Thoracic aorta (tissue), 2 donors: ENCODE data around the gene ILDR1. TPM values are rescaled to one million over a fixed set of nuclear protein-coding genes. Genes with fewer than 3 reads are reported as not detected.

Experiments used
- ATAC-seq: fragments of 150-250 bp; one replicate; pipeline ENCODE4 v1.8.0; 2017; ENCODE audit warnings: low read depth; ENCODE audit not compliant: insufficient number of reproducible peaks, low FRiP score
- DNase-seq: peaks from one replicate; pipeline ENCODE4 v3.0.0-alpha.2; 2020; ENCODE audit warnings: low spot score
- H3K27ac ChIP-seq, 2 donors: fragments of 200-600 bp; sonication (generic); 1 replicate in 1 of 2; 2 replicates in 1 of 2; pipeline ENCODE4 v1.5.1; 2016; ENCODE audit warnings: mild to moderate bottlenecking in 2 of 2, moderate library complexity in 2 of 2
- H3K27me3 ChIP-seq: fragments of 200-600 bp; sonication (generic); replicated peaks from 2 replicates; pipeline ENCODE4 v1.6.0; 2016; ENCODE audit warnings: mild to moderate bottlenecking; ENCODE audit not compliant: insufficient read depth
- H3K36me3 ChIP-seq: fragments of 200-600 bp; sonication (generic); one replicate; pipeline ENCODE4 v1.5.1; 2016
- H3K4me1 ChIP-seq, 2 donors: fragments of 200-600 bp; sonication (generic); 1 replicate in 1 of 2; 2 replicates in 1 of 2; pipeline versions ENCODE4 v1.5.1 to v1.6.0; 2016; ENCODE audit warnings: low read depth in 2 of 2, mild to moderate bottlenecking in 1 of 2; ENCODE audit not compliant: control insufficient read depth in 1 of 2
- H3K4me3 ChIP-seq: fragments of 200-600 bp; sonication (generic); 2 replicates; pipeline ENCODE4 v1.5.1; 2016; ENCODE audit warnings: mild to moderate bottlenecking
- H3K9me3 ChIP-seq: fragments of 200-600 bp; sonication (generic); 2 replicates; pipeline ENCODE4 v1.5.1; 2016
- CTCF ChIP-seq: fragments of 200-600 bp; sonication (generic); IDR thresholded peaks from one replicate; pipeline ENCODE4 v1.5.1; 2019; ENCODE audit warnings: antibody characterized with exemption
- total RNA-seq, 2 donors: library from RNA; depleted of rRNA; stranded (reverse); fragments of >200 nt; gene quantifications; one replicate each; pipeline versions ENCODE4 v1.1.0 to v1.2.3, GENCODE V29; 2016

Gene ILDR1
- total RNA-seq, 2 donors from 2014 or later: not detected

GRCh38 chr3:121969631-121970030, 52.4 kb downstream of the ILDR1 start:
- Histone ChIP-seq H3K4me3 (no peak overlapping the region), H3K9me3 (no peaks in the 10 kb centered on the region), H3K27ac (no peak overlapping the region), H3K27me3 (no peaks in the 10 kb centered on the region), H3K4me1 (no peaks in the 10 kb centered on the region), H3K36me3 (no peaks in the 10 kb centered on the region)
- ATAC-seq: no peak
- DNase-seq: no peak
- no peak for TF ChIP-seq CTCF

- H3K36me3 ChIP-seq: no peaks in the 10 kb centered on the region
Observed at GRCh38 chr3:121963608-121964007, 58.4 kb downstream of the ILDR1 start.

GRCh38 chr3:121962443-121962842, 59.6 kb downstream of the ILDR1 start:
- no peak for DNase-seq
- no peaks in the 10 kb centered on the region for H3K36me3 ChIP-seq
- no peak for ATAC-seq
- no peak overlapping the region for H3K27ac ChIP-seq
- TF ChIP-seq CTCF: no peak
- H3K4me1 ChIP-seq: no peaks in the 10 kb centered on the region
- H3K9me3 ChIP-seq: no peaks in the 10 kb centered on the region
- no peak overlapping the region for H3K4me3 ChIP-seq
- H3K27me3 ChIP-seq: no peaks in the 10 kb centered on the region

More at GRCh38 chr3:121963608-121964007, 58.4 kb downstream of the ILDR1 start:
- no peak for TF ChIP-seq CTCF
- no peak overlapping the region for H3K27ac ChIP-seq
- no peaks in the 10 kb centered on the region for H3K9me3 ChIP-seq
- DNase-seq: no peak
- no peak overlapping the region for H3K4me3 ChIP-seq
- no peak for ATAC-seq
- no peaks in the 10 kb centered on the region for H3K4me1 ChIP-seq
- H3K27me3 ChIP-seq: no peaks in the 10 kb centered on the region

- H3K4me1 ChIP-seq: no peaks in the 10 kb centered on the region
- DNase-seq (no peak), ATAC-seq (no peak)
- no peaks in the 10 kb centered on the region for H3K27me3 ChIP-seq
- no peak for TF ChIP-seq CTCF
- H3K9me3 ChIP-seq: no peaks in the 10 kb centered on the region
- H3K27ac ChIP-seq: no peak overlapping the region
- no peaks in the 10 kb centered on the region for H3K36me3 ChIP-seq
- no peak overlapping the region for H3K4me3 ChIP-seq
Observed at GRCh38 chr3:121961283-121961682, 60.8 kb downstream of the ILDR1 start.

GRCh38 chr3:121958801-121959200, 63.2 kb downstream of the ILDR1 start:
- H3K4me1 ChIP-seq: no peaks in the 10 kb centered on the region
- ATAC-seq: no peak

More at GRCh38 chr3:121958801-121959200, 63.2 kb downstream of the ILDR1 start:
- DNase-seq: no peak
- H3K27me3 ChIP-seq: no peaks in the 10 kb centered on the region
- no peak for TF ChIP-seq CTCF
- no peak overlapping the region for H3K4me3 ChIP-seq
- no peaks in the 10 kb centered on the region for H3K9me3 ChIP-seq
- H3K36me3 ChIP-seq: no peaks in the 10 kb centered on the region
- H3K27ac ChIP-seq: no peak overlapping the region
